Common myeloid progenitor, CD34-positive (primary cell): ENCODE data around the gene EIF3J.
"Not testable (repeated sequence)": the region's sequence is repeated elsewhere in the genome, so short reads cannot be mapped to it uniquely, and the experiment has no call there.

Experiments used
- CTCF ChIA-PET: fragments of 350-600 bp; sonication (Branson Sonifier 250); formaldehyde crosslinking; loops from one replicate; lab custom pipeline; 2021; ENCODE audit warnings: antibody characterized with exemption; lab: Charles Lee
- POLR2A ChIA-PET: fragments of 350-600 bp; sonication (Branson Sonifier 250); formaldehyde crosslinking; loops from one replicate; lab custom pipeline; 2021; ENCODE audit warnings: antibody characterized with exemption; lab: Charles Lee
- DNase-seq, 3 donors: peaks; one replicate each; pipeline versions ENCODE4 v3.0.0 to v3.0.0-alpha.2; 2013
- H3K27ac ChIP-seq, 2 experiments: 1 replicate in 1 of 2; 2 replicates in 1 of 2; pipeline ENCODE4 v1.7.0; 2013; ENCODE audit warnings: inconsistent platforms in 2 of 2, low read length in 2 of 2, mild to moderate bottlenecking in 2 of 2, low read depth in 1 of 2, moderate library complexity in 1 of 2; ENCODE audit not compliant: severe bottlenecking in 2 of 2, insufficient read depth in 1 of 2, poor library complexity in 1 of 2
- H3K27me3 ChIP-seq, 5 experiments: replicated peaks in 2 of 5; 1 replicate in 3 of 5; 2 replicates in 2 of 5; pipeline versions ENCODE4 v1.6.1 to v1.7.0; 2013; ENCODE audit warnings: low read length in 4 of 5, mild to moderate bottlenecking in 2 of 5, moderate library complexity in 2 of 5, inconsistent platforms in 1 of 5; ENCODE audit not compliant: insufficient read depth in 5 of 5, control insufficient read depth in 4 of 5
- H3K36me3 ChIP-seq, 4 experiments: 1 replicate in 2 of 4; 2 replicates in 2 of 4; pipeline versions ENCODE4 v1.6.1 to v1.7.0; 2013; ENCODE audit warnings: low read length in 3 of 4, control low read depth in 1 of 4, mild to moderate bottlenecking in 1 of 4; ENCODE audit not compliant: control insufficient read depth in 4 of 4, insufficient read depth in 4 of 4
- H3K4me1 ChIP-seq, 4 experiments: 1 replicate in 3 of 4; 2 replicates in 1 of 4; pipeline versions ENCODE4 v1.6.1 to v1.7.1; 2013; ENCODE audit warnings: low read length in 3 of 4, mild to moderate bottlenecking in 3 of 4, control low read depth in 1 of 4, inconsistent platforms in 1 of 4, moderate library complexity in 1 of 4; ENCODE audit not compliant: control insufficient read depth in 4 of 4, insufficient read depth in 4 of 4; ENCODE audit errors: control extremely low read depth in 1 of 4
- H3K4me3 ChIP-seq, 7 experiments: 1 replicate in 4 of 7; 2 replicates in 3 of 7; pipeline versions ENCODE4 v1.5.1 to v1.7.0; 2013; ENCODE audit warnings: mild to moderate bottlenecking in 7 of 7, low read length in 6 of 7, moderate library complexity in 6 of 7, inconsistent platforms in 2 of 7, low read depth in 2 of 7, control low read depth in 1 of 7; ENCODE audit not compliant: insufficient read depth in 4 of 7, control insufficient read depth in 1 of 7; ENCODE audit errors: extremely low read depth in 1 of 7
- H3K9me3 ChIP-seq, 5 experiments: 1 replicate in 4 of 5; 2 replicates in 1 of 5; pipeline versions ENCODE4 v1.6.1 to v1.7.1; 2013; ENCODE audit warnings: low read length in 4 of 5, mild to moderate bottlenecking in 2 of 5, inconsistent platforms in 1 of 5, low read depth in 1 of 5, moderate library complexity in 1 of 5; ENCODE audit not compliant: control insufficient read depth in 4 of 5, insufficient read depth in 2 of 5; ENCODE audit errors: control extremely low read depth in 1 of 5
- WGBS: methylation state at CpG from one replicate; pipeline ENCODE4 v1.1.5; 2013; ENCODE audit not compliant: insufficient coverage; 5-methylcytosine and 5-hydroxymethylcytosine counted together

Gene EIF3J

DNA sequence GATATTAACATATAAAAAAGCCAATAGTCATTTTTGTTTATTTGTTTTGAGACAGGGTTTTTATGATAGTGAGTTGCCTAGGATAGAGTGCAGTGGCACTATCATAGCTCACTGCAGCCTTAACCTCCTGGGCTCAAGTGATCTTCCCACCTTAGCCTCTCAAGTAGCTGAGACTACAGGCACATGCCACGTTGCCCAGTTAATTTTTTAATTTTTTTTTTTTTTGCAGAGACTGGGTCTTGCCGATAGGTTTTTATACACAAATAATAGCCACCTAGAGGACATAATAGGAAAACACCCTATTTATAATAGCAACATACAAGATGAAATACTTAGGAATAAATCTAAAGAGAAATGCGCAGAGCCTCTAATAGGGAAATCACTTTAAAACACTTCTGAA lies 13.3 kb downstream of the EIF3J start:
- peaks cover 5 to 12% (median 7%) of the 10 kb centered on the region in 4 experiments for H3K4me1 ChIP-seq
- ChIA-PET CTCF (interaction anchor here (0.7 to 1.4 kb wide), 9 partner anchors 9 to 340 kb away, joined by 3 to 8 read pairs (median 3); no protein-coding TSS in a partner anchor), POLR2A (no interaction called here)
- no peaks in the 10 kb centered on the region for H3K27me3 ChIP-seq
- H3K36me3 ChIP-seq: peaks cover 12 to 31% (median 21%) of the 10 kb centered on the region in 4 experiments
- H3K4me3 ChIP-seq: no peak overlapping the region
- WGBS: 0% methylated on average over 1 of the region's 3 CpGs
- no peak overlapping the region for H3K27ac ChIP-seq
- no peaks in the 10 kb centered on the region for H3K9me3 ChIP-seq
- DNase-seq: peak; percentile 50 to 81 (median 72)

DNA sequence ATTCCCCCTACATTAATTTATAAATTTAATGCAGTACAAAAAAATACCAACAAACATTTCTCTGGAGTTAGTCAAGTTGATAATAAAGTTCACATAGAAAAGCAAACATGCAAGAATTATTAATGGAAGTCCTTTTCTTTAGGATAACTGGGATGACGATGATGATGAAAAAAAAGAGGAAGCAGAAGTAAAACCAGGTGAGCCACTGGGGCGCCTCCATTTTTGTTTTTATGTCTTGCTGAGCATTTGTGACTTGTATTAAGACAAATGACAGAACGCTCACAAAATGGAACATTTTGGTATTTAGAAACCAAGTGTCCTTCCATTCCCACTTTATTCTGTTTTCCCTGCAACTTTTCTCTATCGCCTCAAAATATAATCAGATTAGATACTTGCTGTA lies 13.8 kb downstream of the EIF3J start:
- no peak for DNase-seq
- CTCF ChIA-PET: interaction anchor here (1.1 to 1.4 kb wide), 5 partner anchors 9 to 339 kb away, joined by 3 to 8 read pairs (median 4); no protein-coding TSS in a partner anchor
- no peak overlapping the region for H3K4me3 ChIP-seq
- H3K4me1 ChIP-seq: peaks cover 6 to 12% (median 8%) of the 10 kb centered on the region in 4 experiments
- 40% methylated on average over 1 of the region's 4 CpGs for WGBS
- POLR2A ChIA-PET: interaction anchor here (0.7 kb wide), 1 partner anchor 13 kb away, joined by 3 read pairs; no protein-coding TSS in a partner anchor
- H3K9me3 ChIP-seq: no peaks in the 10 kb centered on the region
- H3K27me3 ChIP-seq: no peaks in the 10 kb centered on the region
- H3K27ac ChIP-seq: no peak overlapping the region
- H3K36me3 ChIP-seq: peaks cover 14 to 36% (median 25%) of the 10 kb centered on the region in 4 experiments

DNA sequence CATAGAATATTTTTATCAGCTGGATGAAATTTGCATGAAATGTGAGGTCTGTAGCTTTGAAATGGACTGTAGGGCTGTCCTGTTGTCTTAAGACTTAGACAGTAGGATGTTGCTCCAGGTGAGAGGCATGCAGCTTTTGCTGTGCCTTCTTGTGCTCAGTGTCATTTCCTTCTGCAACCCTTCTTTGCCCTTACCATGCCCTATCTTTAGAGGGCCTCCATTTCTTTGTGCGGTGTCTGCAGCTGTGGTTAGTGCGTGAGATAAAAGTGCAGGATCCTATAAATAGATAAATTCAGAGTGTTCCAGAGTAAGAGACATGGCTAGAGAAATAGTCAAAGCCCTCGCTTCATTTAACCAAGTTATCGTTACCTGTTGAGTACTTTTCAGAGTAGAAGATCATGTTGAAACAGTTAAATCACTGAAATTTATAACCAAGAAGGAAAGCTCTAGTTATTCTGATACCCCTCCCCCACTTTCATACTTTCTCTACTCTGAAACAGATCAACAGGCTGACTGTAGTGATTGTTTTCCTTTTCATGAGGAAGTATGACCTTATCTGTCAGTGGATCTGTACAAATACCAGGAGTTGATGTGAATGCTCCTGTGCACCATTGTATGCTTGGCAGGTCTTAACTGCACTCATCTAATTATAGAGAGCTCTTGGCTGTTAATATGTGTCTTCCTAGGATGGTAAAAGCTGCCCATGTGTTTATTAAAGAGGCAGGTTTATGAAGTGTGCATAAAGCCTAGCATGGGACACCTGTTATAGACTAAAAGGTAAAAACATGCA lies 18.2 kb downstream of the EIF3J start:
- Histone ChIP-seq H3K27ac (no peak overlapping the region), H3K9me3 (no peaks in the 10 kb centered on the region), H3K36me3 (peaks cover 27 to 71% (median 47%) of the 10 kb centered on the region in 4 experiments), H3K4me1 (peaks cover 3 to 6% (median 5%) of the 10 kb centered on the region in 4 experiments), H3K27me3 (no peaks in the 10 kb centered on the region), H3K4me3 (no peak overlapping the region)
- ChIA-PET POLR2A (interaction anchor here (1.1 kb wide), 1 partner anchor 13 kb away, joined by 3 read pairs; no protein-coding TSS in a partner anchor), CTCF (interaction anchor here (1.1 to 3.0 kb wide), 3 partner anchors 9 to 18 kb away, joined by 5 to 13 read pairs (median 6); partner anchors contain the start of gene EIF3J)
- no CpG with 5 or more reads among the region's 4 CpGs for WGBS
- DNase-seq: no peak

DNA sequence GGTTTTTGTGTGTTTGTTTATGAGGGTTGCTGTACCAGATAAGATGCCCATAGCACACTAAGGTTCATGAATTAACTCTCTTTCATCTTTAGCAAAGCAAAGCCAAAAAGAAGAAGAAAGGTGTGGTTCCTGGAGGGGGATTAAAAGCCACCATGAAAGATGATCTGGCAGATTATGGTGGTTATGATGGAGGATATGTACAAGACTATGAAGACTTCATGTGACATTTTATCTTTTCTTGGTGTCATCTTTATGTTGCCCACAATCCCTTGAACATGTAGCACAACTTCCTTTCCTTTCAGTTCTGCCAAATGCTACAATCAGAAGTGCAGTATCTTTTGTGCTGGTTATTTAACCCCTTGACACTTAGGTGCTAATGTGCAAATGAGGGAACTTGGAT lies 24.0 kb downstream of the EIF3J start:
- POLR2A ChIA-PET: not testable (repeated sequence)

DNA sequence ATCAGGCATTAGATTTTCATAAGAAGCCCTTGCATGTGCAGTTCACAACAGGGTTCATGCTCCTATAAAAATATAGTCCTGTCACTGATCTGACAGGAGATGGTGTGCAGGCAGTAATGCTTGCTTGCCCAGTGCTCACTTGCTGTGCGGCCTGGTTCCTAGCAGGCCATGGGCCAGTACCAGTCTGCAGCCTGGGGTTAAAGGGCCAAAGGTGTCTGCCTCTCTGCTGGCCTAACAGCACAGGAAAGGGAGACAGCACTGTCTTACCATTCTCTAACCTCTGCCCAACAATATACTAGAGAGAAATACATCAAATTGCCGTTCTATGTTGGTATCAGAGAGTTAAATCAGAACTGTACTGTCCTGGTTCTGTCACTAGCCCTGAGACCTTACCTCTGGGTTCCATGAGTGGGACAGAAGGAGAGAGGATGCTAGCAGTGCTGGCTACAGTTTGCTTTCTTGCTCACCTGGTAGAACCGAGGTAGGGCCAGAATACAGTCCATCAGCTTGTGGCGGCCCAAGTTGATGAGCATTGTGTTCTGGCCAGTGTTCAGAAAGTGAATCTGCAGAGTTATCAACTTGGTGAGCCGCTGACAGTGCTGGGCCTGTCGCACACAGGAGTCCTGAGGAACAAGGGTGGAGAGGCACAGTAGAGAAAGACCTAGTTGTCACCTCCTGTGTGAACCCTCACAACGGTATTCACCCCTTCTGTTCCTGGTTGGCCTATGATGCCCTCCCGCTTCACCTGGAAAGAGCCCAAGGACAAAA lies 28.6 kb downstream of the EIF3J start:
- no peaks in the 10 kb centered on the region for H3K4me1 ChIP-seq
- 96% methylated on average over 8 of the region's 8 CpGs for WGBS
- no peak for DNase-seq
- peaks cover 0 to 17% (median 11%) of the 10 kb centered on the region in 5 experiments for H3K9me3 ChIP-seq
- no peak overlapping the region for H3K4me3 ChIP-seq
- H3K27ac ChIP-seq: no peak overlapping the region
- H3K27me3 ChIP-seq: no peaks in the 10 kb centered on the region
- CTCF ChIA-PET: interaction anchor here (0.7 to 1.2 kb wide), 3 partner anchors 9 to 16 kb away, joined by 3 read pairs; no protein-coding TSS in a partner anchor
- POLR2A ChIA-PET: no interaction called here
- peaks cover 26 to 87% (median 59%) of the 10 kb centered on the region in 4 experiments for H3K36me3 ChIP-seq

More for the DNA sequence above, 24.0 kb downstream of the EIF3J start:
- H3K27ac ChIP-seq, DNase-seq, H3K4me3 ChIP-seq, H3K27me3 ChIP-seq, H3K4me1 ChIP-seq: not testable (repeated sequence)
- peaks cover 0 to 16% (median 11%) of the 10 kb centered on the region in 5 experiments for H3K9me3 ChIP-seq
- CTCF ChIA-PET: interaction anchor here (0.9 to 2.4 kb wide), 3 partner anchors 10 to 17 kb away, joined by 3 to 8 read pairs (median 7); no protein-coding TSS in a partner anchor
- H3K36me3 ChIP-seq: peaks cover 35 to 87% (median 60%) of the 10 kb centered on the region in 4 experiments

DNA sequence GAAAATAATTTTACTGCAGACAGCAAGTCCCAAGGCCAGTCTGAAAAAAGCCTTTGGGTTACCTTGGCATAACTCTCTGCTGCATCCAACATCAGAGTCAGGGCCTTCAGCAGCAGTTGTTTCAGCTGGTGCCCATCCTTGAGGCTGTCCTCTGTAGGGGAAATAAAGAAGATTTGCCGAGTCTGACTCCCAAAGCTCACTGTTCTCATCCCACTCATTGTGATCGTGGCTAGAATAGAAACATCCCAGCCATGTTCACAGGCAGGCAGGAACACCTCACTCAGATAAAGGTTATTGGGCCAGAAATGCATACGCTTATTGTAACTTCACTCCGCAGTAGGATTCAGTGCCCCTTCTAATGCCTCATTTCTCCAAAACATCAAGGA lies 29.2 kb downstream of the EIF3J start:
- Histone ChIP-seq H3K4me1 (no peaks in the 10 kb centered on the region), H3K36me3 (peaks cover 24 to 87% (median 59%) of the 10 kb centered on the region in 4 experiments), H3K9me3 (peaks cover 0 to 17% (median 11%) of the 10 kb centered on the region in 5 experiments), H3K4me3 (no peak overlapping the region), H3K27ac (no peak overlapping the region), H3K27me3 (no peaks in the 10 kb centered on the region)
- POLR2A ChIA-PET: no interaction called here
- WGBS: 96% methylated on average over 4 of the region's 4 CpGs
- CTCF ChIA-PET: interaction anchor here (0.7 to 1.2 kb wide), 3 partner anchors 8 to 16 kb away, joined by 3 read pairs; no protein-coding TSS in a partner anchor
- no peak for DNase-seq
